ENCODE data around the gene UGT1A1. TPM values are rescaled to one million over a fixed set of nuclear protein-coding genes. Genes with fewer than 3 reads are reported as not detected.

The UGT1A1 gene
- total RNA-seq, 1 donor from 2014 or later = under 0.01 TPM

GRCh38 chr2:233817361-233817911, 57.4 kb downstream of the UGT1A1 start:
- peaks cover 2% of the 10 kb centered on the region for H3K27me3 ChIP-seq (ENCODE audit: control insufficient read depth, insufficient read depth, low read length)
- no peaks in the 10 kb centered on the region for H3K36me3 ChIP-seq (ENCODE audit: control insufficient read depth, insufficient read depth, low read length)
- no peak overlapping the region for H3K4me3 ChIP-seq (ENCODE audit: low read depth, low read length)
- FAIRE-seq (no peak), DNase-seq (ENCODE audit: low read depth) (no peak)
- TF ChIP-seq CTCF (IDR thresholded peaks at IDR 0.05; ENCODE audit: insufficient read depth, low read length, severe bottlenecking) = no peak

GRCh38 chr2:233817995-233818638, 58.0 kb downstream of the UGT1A1 start:
- H3K36me3 ChIP-seq (ENCODE audit: control insufficient read depth, insufficient read depth, low read length) = no peaks in the 10 kb centered on the region
- DNase-seq (ENCODE audit: low read depth) (no peak), FAIRE-seq (no peak)
- peaks cover 2% of the 10 kb centered on the region for H3K27me3 ChIP-seq (ENCODE audit: control insufficient read depth, insufficient read depth, low read length)
- H3K4me3 ChIP-seq (ENCODE audit: low read depth, low read length) = no peak overlapping the region
- no peak for TF ChIP-seq CTCF (IDR thresholded peaks at IDR 0.05; ENCODE audit: insufficient read depth, low read length, severe bottlenecking)

GRCh38 chr2:233818639-233819621, 58.9 kb downstream of the UGT1A1 start:
- no peak overlapping the region for H3K4me3 ChIP-seq (ENCODE audit: low read depth, low read length)
- H3K36me3 ChIP-seq (ENCODE audit: control insufficient read depth, insufficient read depth, low read length) = no peaks in the 10 kb centered on the region
- TF ChIP-seq CTCF (IDR thresholded peaks at IDR 0.05; ENCODE audit: insufficient read depth, low read length, severe bottlenecking) = no peak
- no peak for FAIRE-seq
- DNase-seq (ENCODE audit: low read depth) = no peak
- no peaks in the 10 kb centered on the region for H3K27me3 ChIP-seq (ENCODE audit: control insufficient read depth, insufficient read depth, low read length)

GRCh38 chr2:233819884-233820773, 60.1 kb downstream of the UGT1A1 start:
- Histone ChIP-seq H3K36me3 (ENCODE audit: control insufficient read depth, insufficient read depth, low read length) (no peaks in the 10 kb centered on the region), H3K27me3 (ENCODE audit: control insufficient read depth, insufficient read depth, low read length) (no peaks in the 10 kb centered on the region), H3K4me3 (ENCODE audit: low read depth, low read length) (no peak overlapping the region)
- FAIRE-seq (no peak), DNase-seq (ENCODE audit: low read depth) (no peak)
- TF ChIP-seq CTCF (IDR thresholded peaks at IDR 0.05; ENCODE audit: insufficient read depth, low read length, severe bottlenecking) = no peak

- FAIRE-seq (no peak), DNase-seq (ENCODE audit: low read depth) (no peak)
- no peak for TF ChIP-seq CTCF (IDR thresholded peaks at IDR 0.05; ENCODE audit: insufficient read depth, low read length, severe bottlenecking)
- no peaks in the 10 kb centered on the region for H3K36me3 ChIP-seq (ENCODE audit: control insufficient read depth, insufficient read depth, low read length)
- no peak overlapping the region for H3K4me3 ChIP-seq (ENCODE audit: low read depth, low read length)
- no peaks in the 10 kb centered on the region for H3K27me3 ChIP-seq (ENCODE audit: control insufficient read depth, insufficient read depth, low read length)
Measured at GRCh38 chr2:233820774-233821105, 60.7 kb downstream of the UGT1A1 start.

All from bronchial epithelial cell (primary cell).